Neuronal stem cell (in vitro differentiated cells): ENCODE measurements around the gene SLC45A2.

Source experiments
- DNase-seq: peaks from one replicate; pipeline ENCODE4 v3.0.0-alpha.2; 2013; ENCODE audit warnings: low spot score
- H2AFZ ChIP-seq: one replicate; pipeline ENCODE4 v1.6.1; 2013; ENCODE audit warnings: mild to moderate bottlenecking, low read length, inconsistent platforms
- H2AK5ac ChIP-seq: 2 replicates; pipeline ENCODE4 v1.6.1; 2013; ENCODE audit warnings: low read depth, mild to moderate bottlenecking, inconsistent platforms, low read length, moderate library complexity, mixed read lengths
- H2BK120ac ChIP-seq: 2 replicates; pipeline ENCODE4 v1.6.1; 2013; ENCODE audit warnings: low read depth, mild to moderate bottlenecking, inconsistent platforms, low read length, moderate library complexity, mixed read lengths
- H2BK12ac ChIP-seq: one replicate; pipeline ENCODE4 v1.6.1; 2013; ENCODE audit warnings: low read length, inconsistent platforms
- H2BK15ac ChIP-seq: 2 replicates; pipeline ENCODE4 v1.6.1; 2013; ENCODE audit warnings: mild to moderate bottlenecking, low read length, inconsistent platforms, mixed read lengths
- H2BK5ac ChIP-seq: one replicate; pipeline ENCODE4 v1.6.1; 2013; ENCODE audit warnings: inconsistent platforms, mild to moderate bottlenecking, low read length, moderate library complexity
- H3K14ac ChIP-seq: one replicate; pipeline ENCODE4 v1.6.1; 2013; ENCODE audit warnings: low read length, inconsistent platforms
- H3K18ac ChIP-seq: 2 replicates; pipeline ENCODE4 v1.6.1; 2013; ENCODE audit warnings: low read length, inconsistent platforms
- H3K23ac ChIP-seq: 2 replicates; pipeline ENCODE4 v1.6.1; 2013; ENCODE audit warnings: low read depth, mild to moderate bottlenecking, mixed read lengths, low read length, inconsistent platforms; ENCODE audit not compliant: poor library complexity
- H3K27ac ChIP-seq: replicated peaks from 3 replicates; pipeline ENCODE4 v1.5.1; 2013; ENCODE audit warnings: low read length, inconsistent platforms
- H3K27me3 ChIP-seq, 3 experiments: 2 replicates each; pipeline ENCODE4 v1.6.1; 2013; ENCODE audit warnings: low read length in 3 of 3, mild to moderate bottlenecking in 2 of 3, inconsistent platforms in 1 of 3, low read depth in 1 of 3, mixed read lengths in 1 of 3, moderate library complexity in 1 of 3; ENCODE audit not compliant: control insufficient read depth in 3 of 3, insufficient read depth in 3 of 3
- H3K36me3 ChIP-seq, 2 donors: replicated peaks in 1 of 2; 2 replicates each; pipeline ENCODE4 v1.6.1; 2013; ENCODE audit warnings: low read length in 2 of 2; ENCODE audit not compliant: control insufficient read depth in 2 of 2, insufficient read depth in 2 of 2
- H3K4ac ChIP-seq: 2 replicates; pipeline ENCODE4 v1.6.1; 2013; ENCODE audit warnings: inconsistent platforms, mild to moderate bottlenecking, low read length, moderate library complexity
- H3K4me1 ChIP-seq, 2 donors: 1 replicate in 1 of 2; 2 replicates in 1 of 2; pipeline ENCODE4 v1.6.1; 2013; ENCODE audit warnings: low read length in 2 of 2, low read depth in 1 of 2; ENCODE audit not compliant: control insufficient read depth in 2 of 2, insufficient read depth in 1 of 2
- H3K4me2 ChIP-seq: one replicate; pipeline ENCODE4 v1.6.1; 2013; ENCODE audit warnings: mild to moderate bottlenecking, low read length, inconsistent platforms; ENCODE audit not compliant: insufficient read depth, poor library complexity, severe bottlenecking
- H3K4me3 ChIP-seq, 2 donors: 2 replicates each; pipeline ENCODE4 v1.5.1; 2013; ENCODE audit warnings: low read length in 2 of 2, mild to moderate bottlenecking in 2 of 2, inconsistent platforms in 1 of 2, moderate library complexity in 1 of 2
- H3K79me1 ChIP-seq: one replicate; pipeline ENCODE4 v1.6.1; 2013; ENCODE audit warnings: low read depth, mild to moderate bottlenecking, inconsistent platforms, low read length, moderate library complexity
- H3K9ac ChIP-seq: one replicate; pipeline ENCODE4 v1.6.1; 2013; ENCODE audit warnings: mild to moderate bottlenecking, low read depth, low read length, inconsistent platforms; ENCODE audit not compliant: poor library complexity
- H3K9me3 ChIP-seq, 2 donors: replicated peaks in 1 of 2; 2 replicates each; pipeline versions ENCODE3 to v1.6.1; 2013; ENCODE audit warnings: low read length in 2 of 2, mild to moderate bottlenecking in 2 of 2, inconsistent platforms in 1 of 2, low read depth in 1 of 2, mixed read lengths in 1 of 2, moderate library complexity in 1 of 2; ENCODE audit not compliant: control insufficient read depth in 2 of 2, insufficient read depth in 1 of 2
- H4K8ac ChIP-seq: one replicate; pipeline ENCODE4 v1.6.1; 2013; ENCODE audit warnings: low read depth, mild to moderate bottlenecking, inconsistent platforms, low read length, moderate library complexity
- H4K91ac ChIP-seq: one replicate; pipeline ENCODE4 v1.6.1; 2013; ENCODE audit warnings: low read length, low read depth, mild to moderate bottlenecking, inconsistent platforms; ENCODE audit not compliant: poor library complexity
- WGBS, 2 donors: extraction: QIAGEN DNeasy Blood & Tissue Kit; methylation state at CpG; one replicate each; pipeline ENCODE4 v1.1.7; 2013; ENCODE audit warnings: missing lambda C conversion rate in 2 of 2, mixed read lengths in 1 of 2; ENCODE audit not compliant: insufficient read length in 2 of 2, insufficient replicate concordance in 1 of 2; ENCODE audit errors: extremely low coverage in 2 of 2; 5-methylcytosine and 5-hydroxymethylcytosine counted together

SLC45A2 gene

GRCh38 chr5:33973271-33973670 is 11.2 kb downstream of the SLC45A2 start:
- H2BK120ac ChIP-seq = no peak overlapping the region
- no peak overlapping the region for H2AFZ ChIP-seq
- H2BK5ac ChIP-seq = no peak overlapping the region
- H3K9ac ChIP-seq = no peak overlapping the region
- no peak overlapping the region for H3K14ac ChIP-seq
- peaks cover 0 to 5% of the 10 kb centered on the region in 2 donors for H3K4me1 ChIP-seq
- no peak overlapping the region for H3K4me3 ChIP-seq
- no CpG with 5 or more reads among the region's 2 CpGs for WGBS, 2 donors
- no peak overlapping the region for H3K18ac ChIP-seq
- H3K27ac ChIP-seq = no peak overlapping the region
- no peak overlapping the region for H3K4me2 ChIP-seq
- no peak overlapping the region for H4K91ac ChIP-seq
- H3K36me3 ChIP-seq = no peaks in the 10 kb centered on the region
- no peak overlapping the region for H2BK15ac ChIP-seq
- H3K79me1 ChIP-seq = no peaks in the 10 kb centered on the region
- H3K9me3 ChIP-seq = no peaks in the 10 kb centered on the region
- H3K23ac ChIP-seq = no peak overlapping the region
- H2AK5ac ChIP-seq = no peak overlapping the region
- H2BK12ac ChIP-seq = no peak overlapping the region
- H3K27me3 ChIP-seq = no peaks in the 10 kb centered on the region
- no peak overlapping the region for H4K8ac ChIP-seq
- no peak overlapping the region for H3K4ac ChIP-seq
- no peak for DNase-seq

- no peaks in the 10 kb centered on the region for H3K79me1 ChIP-seq
- no peak overlapping the region for H3K23ac ChIP-seq
- DNase-seq = peak; percentile 36
- no peak overlapping the region for H2BK5ac ChIP-seq
- H2BK12ac ChIP-seq = no peak overlapping the region
- H2BK15ac ChIP-seq = no peak overlapping the region
- H4K8ac ChIP-seq = no peak overlapping the region
- no peak overlapping the region for H4K91ac ChIP-seq
- H3K4me3 ChIP-seq = no peak overlapping the region
- H2AK5ac ChIP-seq = no peak overlapping the region
- no peak overlapping the region for H3K14ac ChIP-seq
- H2AFZ ChIP-seq = peak overlapping the region; percentile 60
- H3K4ac ChIP-seq = no peak overlapping the region
- H3K4me2 ChIP-seq = no peak overlapping the region
- H3K4me1 ChIP-seq = no peaks in the 10 kb centered on the region
- H3K9ac ChIP-seq = no peak overlapping the region
- H3K9me3 ChIP-seq = no peaks in the 10 kb centered on the region
- H3K18ac ChIP-seq = no peak overlapping the region
- no peak overlapping the region for H3K27ac ChIP-seq
- H2BK120ac ChIP-seq = no peak overlapping the region
- no peaks in the 10 kb centered on the region for H3K27me3 ChIP-seq
- H3K36me3 ChIP-seq = no peaks in the 10 kb centered on the region
- WGBS, 2 donors = no CpG with 5 or more reads among the region's 10 CpGs
These were observed 14.7 kb downstream of the SLC45A2 start for GRCh38 chr5:33969572-33970452.

- no peak overlapping the region for H3K9ac ChIP-seq
- H3K4ac ChIP-seq = no peak overlapping the region
- H3K23ac ChIP-seq = no peak overlapping the region
- DNase-seq = no peak
- no peak overlapping the region for H3K4me3 ChIP-seq
- no peaks in the 10 kb centered on the region for H3K9me3 ChIP-seq
- H4K8ac ChIP-seq = no peak overlapping the region
- no peak overlapping the region for H2BK12ac ChIP-seq
- no peaks in the 10 kb centered on the region for H3K27me3 ChIP-seq
- H3K4me2 ChIP-seq = no peak overlapping the region
- H2BK120ac ChIP-seq = no peak overlapping the region
- no peaks in the 10 kb centered on the region for H3K36me3 ChIP-seq
- H3K18ac ChIP-seq = no peak overlapping the region
- no peak overlapping the region for H2BK5ac ChIP-seq
- H2AK5ac ChIP-seq = no peak overlapping the region
- no peaks in the 10 kb centered on the region for H3K4me1 ChIP-seq
- no peak overlapping the region for H4K91ac ChIP-seq
- WGBS, 2 donors = no CpG with 5 or more reads among the region's 3 CpGs
- H3K27ac ChIP-seq = no peak overlapping the region
- no peak overlapping the region for H2BK15ac ChIP-seq
- no peaks in the 10 kb centered on the region for H3K79me1 ChIP-seq
- no peak overlapping the region for H3K14ac ChIP-seq
- H2AFZ ChIP-seq = no peak overlapping the region
These were observed 16.1 kb downstream of the SLC45A2 start for GRCh38 chr5:33968211-33969005.

- Histone ChIP-seq H3K27me3 (no peaks in the 10 kb centered on the region), H2BK12ac (no peak overlapping the region), H4K91ac (no peak overlapping the region), H2AK5ac (no peak overlapping the region), H3K14ac (no peak overlapping the region), H3K4ac (no peak overlapping the region), H4K8ac (no peak overlapping the region), H3K9ac (no peak overlapping the region), H3K18ac (no peak overlapping the region), H2BK120ac (no peak overlapping the region), H3K79me1 (no peaks in the 10 kb centered on the region), H2BK5ac (no peak overlapping the region), H3K4me3 (no peak overlapping the region), H3K4me2 (no peak overlapping the region), H3K36me3 (no peaks in the 10 kb centered on the region), H2BK15ac (no peak overlapping the region), H3K4me1 (no peaks in the 10 kb centered on the region), H3K23ac (no peak overlapping the region), H3K9me3 (no peaks in the 10 kb centered on the region), H2AFZ (no peak overlapping the region), H3K27ac (no peak overlapping the region)
- DNase-seq = no peak
- no CpG with 5 or more reads among the region's 2 CpGs for WGBS, 2 donors
These were observed 17.7 kb downstream of the SLC45A2 start for GRCh38 chr5:33966805-33967204.
